ENCODE data around the gene B3GALT2.
"Not testable (repeated sequence)": the region's sequence is repeated elsewhere in the genome, so short reads cannot be mapped to it uniquely, and the experiment has no call there.

The B3GALT2 gene, protein sequence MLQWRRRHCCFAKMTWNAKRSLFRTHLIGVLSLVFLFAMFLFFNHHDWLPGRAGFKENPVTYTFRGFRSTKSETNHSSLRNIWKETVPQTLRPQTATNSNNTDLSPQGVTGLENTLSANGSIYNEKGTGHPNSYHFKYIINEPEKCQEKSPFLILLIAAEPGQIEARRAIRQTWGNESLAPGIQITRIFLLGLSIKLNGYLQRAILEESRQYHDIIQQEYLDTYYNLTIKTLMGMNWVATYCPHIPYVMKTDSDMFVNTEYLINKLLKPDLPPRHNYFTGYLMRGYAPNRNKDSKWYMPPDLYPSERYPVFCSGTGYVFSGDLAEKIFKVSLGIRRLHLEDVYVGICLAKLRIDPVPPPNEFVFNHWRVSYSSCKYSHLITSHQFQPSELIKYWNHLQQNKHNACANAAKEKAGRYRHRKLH

DNA sequence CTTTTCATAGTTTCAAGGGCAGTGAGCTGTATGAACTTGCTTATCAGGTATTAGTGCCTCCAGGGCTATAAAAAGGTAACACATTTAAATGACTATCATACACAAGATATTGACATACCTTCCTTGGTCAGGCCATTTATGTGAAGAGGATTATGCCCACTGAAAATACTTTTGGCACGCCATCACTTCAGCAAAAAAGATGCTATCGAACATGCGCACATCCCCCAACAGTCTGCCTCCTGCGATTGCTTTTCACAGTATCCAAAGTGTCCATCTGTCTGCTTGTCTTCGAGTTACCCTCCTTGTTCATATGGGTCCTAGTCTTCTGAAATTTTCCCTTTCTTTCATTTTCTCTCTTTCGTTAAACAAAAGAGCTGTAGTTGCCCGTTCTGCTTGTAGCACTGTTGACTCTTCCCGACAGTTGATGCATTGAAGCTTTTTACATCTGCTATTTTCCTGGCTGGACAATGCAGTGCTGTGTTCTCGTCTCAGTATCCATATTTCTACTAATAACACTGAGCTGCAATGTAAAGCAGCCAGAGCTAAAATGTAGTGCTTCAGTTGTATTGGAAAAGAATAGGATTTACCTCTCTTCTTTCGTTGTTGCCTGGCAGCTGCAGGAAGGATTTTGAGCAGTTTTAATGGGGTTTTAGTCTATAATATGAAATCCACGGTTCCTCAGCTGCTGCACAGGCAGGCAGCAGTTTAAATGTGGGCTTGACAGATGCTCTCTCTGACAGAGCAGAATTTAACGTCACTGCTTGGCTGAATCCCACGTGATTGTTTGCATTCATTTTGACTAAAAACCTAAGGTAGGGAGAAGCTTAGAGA lies at the start of gene B3GALT2:
TSS of gene B3GALT2 (minus strand) at position 713 of the 831 bp plus-strand sequence. CDS start 5,051 bp downstream, outside the sequence.
- DNase-seq (ENCODE audit: low spot score) = peak; percentile 23

DNA sequence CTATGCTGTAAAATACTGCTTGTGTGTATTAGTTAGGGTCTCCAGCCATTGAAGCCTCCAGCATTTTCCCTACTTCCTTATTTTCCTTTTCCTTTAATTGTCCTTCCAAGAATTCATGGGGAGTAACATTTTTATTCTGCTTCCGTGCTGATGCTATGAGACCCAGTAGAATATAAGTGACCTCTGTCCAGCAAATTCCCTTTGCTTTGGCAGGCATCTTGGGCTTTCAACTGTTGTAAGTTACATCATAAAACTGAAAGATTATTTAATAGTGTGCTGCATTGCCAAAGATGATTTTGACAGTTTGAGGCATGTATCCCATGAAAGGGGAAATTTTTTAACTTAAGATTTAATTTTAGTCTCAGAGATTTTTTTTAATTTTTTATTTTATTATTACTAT lies 48.1 kb upstream of the B3GALT2 start:
- DNase-seq (ENCODE audit: low spot score) = no peak

DNA sequence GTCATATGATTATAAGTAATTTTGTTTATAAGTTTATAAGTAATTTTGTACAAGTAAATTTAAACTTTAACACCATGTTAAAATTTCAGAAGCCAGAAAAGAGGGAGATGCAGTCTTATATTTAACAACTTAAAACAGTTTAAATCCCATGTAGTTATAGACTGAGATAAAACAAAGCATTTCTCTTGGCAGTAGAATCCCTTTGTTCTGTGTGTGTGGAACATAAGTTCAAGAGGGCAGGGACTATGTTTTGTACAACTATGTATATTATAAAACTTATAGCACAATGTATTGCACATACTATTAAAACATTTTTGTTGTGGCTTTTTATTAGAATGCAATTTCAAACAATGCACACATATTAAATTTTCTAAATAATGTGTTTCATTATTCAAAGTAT lies 44.7 kb upstream of the B3GALT2 start:
- not testable (repeated sequence) for DNase-seq (ENCODE audit: low spot score)

DNA sequence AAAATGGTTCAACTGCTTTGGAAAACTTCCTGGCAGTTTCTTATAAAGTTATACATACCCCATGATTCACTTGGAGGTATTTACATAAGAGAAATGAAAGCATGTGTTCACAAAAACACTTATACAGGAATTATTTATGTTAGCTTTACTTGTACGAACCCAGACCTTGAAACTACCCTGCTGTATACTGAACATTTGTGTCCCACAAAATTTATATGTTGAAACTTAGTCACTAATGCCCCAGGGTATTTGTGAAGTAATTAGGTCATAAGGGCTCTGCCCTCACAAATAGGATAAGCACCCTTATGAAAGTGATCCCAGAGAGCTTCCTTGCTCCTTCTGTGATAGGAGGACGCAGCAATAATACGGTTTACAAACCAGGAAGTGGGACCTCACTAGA lies 42.7 kb upstream of the B3GALT2 start:
- no peak for DNase-seq (ENCODE audit: low spot score)

DNA sequence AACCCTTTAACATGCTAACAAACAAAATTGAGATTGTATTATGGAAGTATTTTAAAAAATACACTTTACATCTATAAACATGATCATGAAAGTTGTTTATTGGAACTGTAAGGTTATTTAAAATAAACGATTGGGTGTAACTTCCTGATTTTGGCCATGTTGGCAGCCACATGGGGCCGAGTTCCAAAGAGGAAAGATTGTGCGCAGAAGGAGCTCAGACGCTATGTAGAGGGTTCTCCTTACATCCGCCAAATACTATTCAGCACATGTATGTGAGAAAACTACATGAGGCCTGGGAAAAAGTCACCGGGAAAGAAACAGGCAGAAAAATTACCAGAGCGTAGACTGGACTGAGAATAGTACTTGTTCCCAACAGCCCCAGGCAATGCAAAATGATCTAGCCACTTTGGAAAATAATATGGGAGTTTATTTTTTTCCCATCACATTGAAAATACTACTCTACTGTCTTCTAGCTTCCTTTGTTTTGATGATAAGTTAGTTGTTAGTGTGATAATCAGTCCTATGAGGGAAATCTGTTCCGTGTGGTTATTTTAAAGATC lies 35.7 kb upstream of the B3GALT2 start:
- no peak for DNase-seq (ENCODE audit: low spot score)

DNA sequence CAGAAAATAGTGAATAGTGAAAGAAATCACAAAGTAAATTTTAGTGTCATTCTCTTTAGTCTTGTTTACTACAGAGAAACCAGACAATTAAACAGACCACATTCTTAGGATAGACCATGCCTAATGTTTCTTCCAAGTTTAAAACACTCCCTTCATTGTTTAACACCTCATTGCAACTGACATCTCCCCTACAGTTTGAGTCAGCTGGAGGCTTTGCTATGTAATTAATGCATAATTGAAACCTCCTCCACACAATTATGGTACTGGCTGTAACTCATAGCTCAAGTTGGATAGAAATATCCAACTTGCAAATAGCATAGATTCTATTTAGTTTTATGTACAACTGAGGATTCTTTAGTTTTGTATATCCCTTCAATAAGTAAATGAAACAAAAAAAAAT lies 35.2 kb upstream of the B3GALT2 start:
- DNase-seq (ENCODE audit: low spot score) = no peak

DNA sequence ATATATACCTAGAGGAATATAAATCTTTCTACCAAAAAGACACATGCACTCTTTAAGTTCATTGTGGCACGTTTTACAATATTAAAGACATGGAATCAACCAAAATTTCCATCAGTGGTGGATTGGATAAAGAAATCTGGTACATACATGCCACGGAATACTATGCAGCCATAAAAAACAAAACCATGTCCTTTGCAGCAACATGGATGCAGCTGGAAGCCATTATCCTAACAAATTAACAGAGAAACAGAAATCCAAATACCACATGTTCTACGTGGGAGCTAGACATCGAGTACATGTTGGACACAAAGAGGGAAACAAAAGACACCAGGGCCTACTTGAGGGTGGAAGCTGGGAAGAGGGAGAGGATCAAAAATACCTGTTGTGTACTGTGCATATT lies 33.0 kb upstream of the B3GALT2 start:
- DNase-seq (ENCODE audit: low spot score) = no peak

DNA sequence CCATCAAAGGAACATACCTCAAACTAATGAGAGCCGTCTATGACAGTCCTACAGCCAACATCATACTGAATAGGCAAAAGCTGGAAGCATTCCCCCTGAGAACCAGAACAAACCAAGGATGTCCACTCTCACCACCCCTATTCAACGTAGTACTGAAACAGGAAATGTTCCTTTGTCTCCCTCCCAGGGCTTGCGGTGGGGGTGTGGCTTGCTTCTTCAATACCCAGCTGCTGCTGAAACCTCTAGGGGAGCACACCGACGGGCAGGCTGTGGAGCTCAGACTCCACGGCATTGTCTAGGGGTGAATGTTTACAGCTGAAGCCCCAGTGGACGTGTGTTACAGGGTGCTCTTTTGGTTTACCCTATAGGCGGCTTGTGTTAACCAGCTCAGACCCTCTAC lies 30.5 kb upstream of the B3GALT2 start:
- no peak for DNase-seq (ENCODE audit: low spot score)

DNA sequence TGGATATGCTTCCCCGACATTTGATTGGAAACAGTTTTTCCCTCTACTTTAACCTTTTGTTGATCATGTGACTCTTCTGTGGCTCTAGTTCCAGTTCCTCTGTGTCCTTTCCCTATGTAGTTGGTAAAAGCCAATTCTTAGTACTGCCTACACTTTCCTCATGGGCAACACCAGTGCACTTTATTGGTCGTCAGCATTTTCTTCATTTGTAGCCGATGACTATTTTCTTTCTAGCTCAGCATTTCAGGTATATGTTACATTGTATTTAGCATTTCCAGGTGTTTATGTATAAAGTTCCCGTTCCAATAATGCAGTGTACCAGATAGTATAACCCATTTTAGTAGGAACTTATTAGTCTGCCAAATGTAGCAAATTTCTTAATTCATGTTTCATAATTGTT lies 27.6 kb upstream of the B3GALT2 start:
- DNase-seq (ENCODE audit: low spot score) = no peak

DNA sequence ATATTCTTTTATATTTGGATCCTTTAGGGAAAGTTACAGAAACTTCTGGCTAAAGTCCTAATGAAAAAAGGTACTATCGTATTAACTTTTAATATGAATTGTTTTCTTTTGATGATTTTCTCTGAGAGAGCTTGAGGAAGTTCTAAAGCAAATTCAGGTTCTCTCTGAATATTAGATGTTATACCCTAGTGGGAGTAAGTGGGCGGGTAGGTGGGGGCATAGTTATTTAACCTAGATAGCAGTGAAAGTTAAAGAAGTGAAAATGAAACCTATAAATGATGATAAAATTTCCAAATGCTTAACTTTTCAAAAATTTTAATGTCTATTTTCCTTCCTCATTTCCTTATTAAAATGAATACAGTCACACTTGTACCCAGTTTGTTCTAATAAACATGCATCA lies 26.2 kb upstream of the B3GALT2 start:
- no peak for DNase-seq (ENCODE audit: low spot score)

DNA sequence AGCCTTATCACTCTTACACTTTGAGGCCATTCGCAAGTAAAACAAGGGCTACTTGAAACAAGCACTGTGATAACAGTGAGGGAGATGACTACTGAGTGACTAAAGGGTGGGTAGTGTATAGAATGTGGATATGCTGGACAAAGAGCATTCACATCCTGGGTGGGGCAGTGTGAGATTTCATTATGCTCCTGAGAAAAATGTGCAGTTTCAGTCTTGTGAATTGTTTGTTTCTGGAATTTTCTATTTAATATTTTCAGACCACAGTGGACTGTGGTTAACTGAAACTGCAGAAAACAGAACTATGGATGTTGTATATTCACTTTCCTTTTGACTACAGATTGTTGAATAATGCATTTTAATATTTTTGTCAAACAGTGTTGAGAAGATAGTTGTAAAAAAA lies 25.1 kb upstream of the B3GALT2 start:
- no peak for DNase-seq (ENCODE audit: low spot score)

DNA sequence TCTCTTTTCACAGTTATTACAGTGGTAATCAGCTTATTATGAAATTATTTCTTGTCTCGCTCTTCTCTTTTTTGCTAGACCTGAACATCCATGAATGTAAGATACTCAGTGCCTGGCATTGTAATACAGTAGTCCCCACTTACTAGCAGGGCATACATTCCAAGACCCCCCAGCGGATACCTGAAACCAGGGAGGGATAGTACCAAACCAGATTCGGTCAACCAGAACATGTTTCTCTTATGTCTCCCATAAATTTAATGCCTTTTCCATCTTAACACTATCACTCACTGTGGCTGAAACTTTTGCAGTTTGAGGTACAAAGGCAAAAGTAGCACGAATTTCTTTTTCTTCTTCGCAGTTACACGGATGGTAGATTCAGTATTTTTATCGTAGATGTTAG lies 24.6 kb upstream of the B3GALT2 start:
- no peak for DNase-seq (ENCODE audit: low spot score)

DNA sequence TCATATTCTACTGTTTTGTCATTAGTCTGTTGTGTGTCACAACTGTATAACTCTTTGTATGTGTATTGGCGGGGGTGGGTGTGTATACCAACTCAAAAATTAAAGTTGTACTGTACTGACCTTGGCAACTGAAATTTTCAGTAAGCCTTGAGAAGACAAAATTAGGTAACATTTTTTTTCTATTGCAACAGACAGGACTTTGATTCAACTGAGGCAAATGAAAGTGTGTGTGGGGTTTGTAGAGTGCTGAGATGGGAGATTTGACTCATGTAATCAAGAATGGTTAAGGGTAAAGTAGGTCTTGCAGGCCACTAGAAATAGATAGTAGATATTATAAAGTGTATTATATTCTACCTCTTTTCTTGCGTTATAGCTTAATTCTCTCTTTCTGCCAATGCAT lies 14.6 kb upstream of the B3GALT2 start:
- DNase-seq (ENCODE audit: low spot score) = no peak

DNA sequence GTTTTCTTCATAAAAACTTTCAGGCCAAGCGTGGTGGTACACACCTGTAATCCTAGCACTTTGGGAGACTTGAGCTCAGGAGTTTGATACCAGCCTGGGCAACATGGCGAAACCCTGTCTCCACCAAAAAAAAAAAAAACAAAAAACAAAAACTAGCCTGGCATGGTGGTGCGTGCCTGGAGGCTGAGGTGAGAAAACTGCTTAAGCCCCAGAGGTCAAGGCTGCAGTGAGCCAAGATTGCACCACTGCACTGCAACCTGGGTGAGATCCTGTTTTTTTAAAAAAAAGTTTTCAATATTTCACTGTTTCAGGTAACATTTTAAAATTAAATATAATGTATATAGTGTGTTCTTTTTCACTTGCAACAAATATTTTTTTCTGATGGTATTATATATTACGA lies 13.5 kb upstream of the B3GALT2 start:
- no peak for DNase-seq (ENCODE audit: low spot score)

DNA sequence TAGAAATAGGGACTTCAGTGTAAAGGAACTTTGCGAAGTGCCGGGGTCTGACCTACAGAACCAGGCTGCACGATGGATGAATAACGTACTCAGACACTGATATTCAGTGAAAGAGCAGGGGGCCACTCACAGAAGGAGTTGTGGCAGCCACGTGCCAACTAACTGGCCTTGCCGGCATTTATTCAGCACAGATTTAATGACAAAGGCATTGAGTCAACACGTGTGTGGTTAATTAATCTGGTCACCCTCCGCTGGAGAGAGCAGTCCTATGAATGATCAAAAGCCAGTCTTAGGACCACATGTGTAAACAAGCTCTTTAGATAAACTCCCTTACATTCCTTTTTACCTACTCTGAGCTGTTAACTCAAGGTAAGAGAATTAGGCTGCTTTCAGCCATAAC lies 6.2 kb upstream of the B3GALT2 start:
- DNase-seq (ENCODE audit: low spot score) = no peak

DNA sequence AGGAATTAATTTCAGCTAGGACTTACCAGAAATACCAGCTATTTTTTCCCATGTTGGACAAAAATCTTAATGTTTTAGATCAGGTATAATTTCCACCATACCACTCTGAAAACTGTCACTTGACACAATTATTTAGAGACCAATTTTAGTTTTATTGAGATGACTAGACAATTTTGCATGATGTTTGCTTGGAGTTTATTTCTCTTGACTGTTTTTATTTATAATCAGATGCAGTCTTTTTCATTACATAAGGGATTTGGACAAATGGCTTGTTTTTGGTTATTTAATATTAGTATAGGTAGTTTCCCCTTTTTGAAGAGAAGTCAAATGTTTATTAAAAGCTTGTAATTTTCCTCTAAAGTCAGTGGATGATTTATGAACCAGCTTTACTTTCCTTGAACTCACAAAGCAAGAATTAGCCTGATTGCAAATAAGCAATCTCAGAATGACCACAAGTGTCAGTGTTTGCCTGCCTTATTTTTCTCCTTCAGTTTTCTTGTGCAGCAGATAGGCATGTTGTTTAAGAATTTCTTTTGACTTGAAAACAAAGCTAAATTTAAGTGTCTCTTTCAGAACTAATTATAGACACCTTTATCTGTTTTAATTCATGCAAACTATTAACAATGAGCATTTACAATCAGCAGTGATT lies 3.8 kb upstream of the B3GALT2 start:
- DNase-seq (ENCODE audit: low spot score) = no peak

DNA sequence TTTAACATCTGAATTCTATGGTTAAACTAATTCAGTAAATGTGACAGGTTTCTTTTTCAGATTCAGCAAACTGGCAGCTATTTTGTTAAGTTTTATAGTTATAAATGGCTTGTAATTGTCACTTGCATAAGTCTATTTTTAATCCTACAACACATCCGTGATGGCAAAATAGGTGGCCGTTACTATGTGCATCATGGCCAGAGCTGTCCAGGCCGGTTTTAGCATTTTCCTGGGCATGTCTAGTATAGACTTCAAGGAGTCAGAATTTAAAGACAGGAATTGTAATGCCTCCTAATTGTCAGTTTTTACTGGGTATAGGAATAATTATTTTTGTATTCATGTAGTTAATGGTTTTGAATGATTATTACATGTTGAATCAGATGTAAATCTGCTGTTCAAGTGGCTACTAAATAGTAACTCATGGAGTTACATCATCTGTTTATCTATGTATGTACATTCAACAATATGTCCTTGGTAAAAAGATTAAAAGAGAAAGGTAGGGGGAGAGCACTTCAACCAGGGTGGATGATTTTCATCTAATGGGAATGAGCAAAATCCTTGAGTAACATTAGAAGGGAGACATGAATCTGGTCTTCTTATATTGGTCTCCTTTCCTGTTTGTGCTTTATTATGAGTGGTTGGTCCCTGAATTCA lies 3.2 kb upstream of the B3GALT2 start:
- no peak for DNase-seq (ENCODE audit: low spot score)

DNA sequence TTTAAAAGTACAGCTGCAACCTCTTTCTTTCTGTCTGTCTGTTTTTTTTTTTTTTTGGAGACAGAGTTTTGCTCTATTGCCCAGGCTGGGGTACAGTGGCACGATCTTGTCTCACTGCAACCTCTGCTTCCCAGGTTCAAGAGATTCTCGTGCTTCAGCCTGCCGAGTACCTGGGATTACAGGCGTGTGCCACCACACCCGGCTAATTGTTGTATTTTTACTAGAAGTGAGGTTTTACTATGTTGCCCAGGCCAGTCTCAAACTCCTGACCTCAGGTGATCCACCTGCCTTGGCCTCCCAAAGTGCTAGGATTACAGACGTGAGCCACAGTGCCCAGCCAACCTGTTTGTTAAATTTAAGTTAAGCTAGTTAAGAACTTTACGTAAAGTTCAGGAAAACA lies 2.5 kb upstream of the B3GALT2 start:
- not testable (repeated sequence) for DNase-seq (ENCODE audit: low spot score)

DNA sequence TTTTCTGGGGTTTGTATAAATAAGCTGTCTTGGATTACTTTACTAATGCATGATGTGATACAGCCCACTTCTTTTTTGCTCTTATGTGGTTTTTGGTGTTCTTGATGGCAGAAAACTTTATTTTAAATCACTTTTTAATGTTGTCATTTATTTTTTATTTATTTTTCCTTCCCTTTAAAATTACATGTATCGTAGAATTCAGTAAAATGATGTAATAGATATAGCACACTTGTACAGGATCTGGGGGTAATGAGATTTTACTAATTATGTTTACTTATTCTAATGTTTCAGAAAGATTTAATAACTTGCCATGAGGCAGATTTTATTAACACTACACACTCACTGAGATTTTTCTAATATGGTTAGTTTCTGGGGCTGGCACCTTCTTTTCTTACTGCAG lies 701 bp upstream of the B3GALT2 start:
- DNase-seq (ENCODE audit: low spot score) = no peak

DNA sequence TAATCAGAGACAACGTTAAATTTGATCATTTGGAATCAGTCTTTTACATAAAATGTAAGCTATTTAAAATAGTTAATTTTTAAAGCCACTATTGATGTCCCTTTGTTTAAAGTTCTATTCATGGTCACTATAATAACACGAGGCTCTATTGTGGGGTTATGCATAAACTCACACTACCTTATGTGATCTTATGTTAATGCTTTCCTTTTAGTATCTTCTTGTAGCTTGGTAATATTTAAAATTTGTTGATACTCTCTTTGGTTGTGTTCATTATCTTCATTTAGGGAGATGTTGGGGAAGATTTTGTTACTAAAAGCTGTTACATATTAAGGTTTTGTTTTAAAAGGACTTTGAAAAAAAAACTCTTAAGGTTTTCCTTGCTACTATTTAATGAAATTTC lies 1.2 kb downstream of the B3GALT2 start:
- DNase-seq (ENCODE audit: low spot score) = no peak

DNA sequence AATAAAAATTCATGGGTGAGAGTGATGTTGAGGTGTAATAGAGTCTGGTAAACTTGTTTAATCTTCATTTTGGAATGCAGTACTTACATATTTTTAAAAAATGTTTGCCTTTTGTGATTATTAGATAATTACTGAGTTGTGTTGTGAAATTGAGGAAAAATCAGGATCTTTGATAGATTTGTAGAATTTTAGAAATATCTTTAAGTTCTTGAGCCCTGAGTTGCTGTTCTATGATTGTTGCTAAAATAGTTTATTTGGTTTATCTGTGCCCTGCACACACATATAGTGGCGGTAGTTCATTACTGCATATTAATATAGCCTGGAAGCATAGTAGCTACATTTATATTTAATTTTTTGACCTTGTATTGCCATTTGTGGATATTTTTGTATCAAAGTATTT lies 1.6 kb downstream of the B3GALT2 start:
- no peak for DNase-seq (ENCODE audit: low spot score)

DNA sequence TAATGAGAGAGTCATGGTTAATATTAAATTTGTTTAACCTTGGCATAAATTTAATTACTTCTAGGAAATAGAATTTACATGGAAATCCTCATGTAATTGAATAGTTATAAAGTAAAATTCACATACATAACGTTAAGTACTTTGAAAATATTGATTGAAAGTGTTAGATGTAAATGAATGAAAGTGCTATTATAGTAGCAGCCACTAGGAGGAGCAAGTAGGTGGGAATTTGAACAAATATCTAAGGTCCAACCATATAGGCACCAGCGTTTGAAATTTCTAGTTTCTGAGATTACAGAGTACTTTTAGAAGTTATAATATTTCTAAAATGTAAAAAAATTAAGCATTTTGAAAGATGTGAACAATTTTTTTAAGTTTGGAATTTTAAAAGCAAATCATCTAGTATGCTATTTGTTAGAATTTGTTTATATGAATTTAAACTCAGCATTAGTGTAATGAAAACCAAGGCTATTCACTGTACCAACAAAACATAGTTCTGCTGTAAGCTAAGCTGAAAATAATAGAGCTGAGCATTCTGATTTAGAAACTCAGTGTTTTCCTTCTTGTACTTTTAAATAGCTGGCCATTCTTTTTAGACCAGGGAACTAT lies 3.3 kb downstream of the B3GALT2 start:
- peak; percentile 67 for DNase-seq (ENCODE audit: low spot score)

All from CD4-positive, alpha-beta T cell treated with Interleukin-15 for 4 hours (primary cell).